Neural progenitor cell (in vitro differentiated cells): ENCODE results near the gene C6orf47. TPM values are rescaled to one million over a fixed set of nuclear protein-coding genes. Genes with fewer than 3 reads are reported as not detected.
A peak's percentile ranks its signal among the peaks of the same experiment; 100 is the strongest.

ENCODE experiments used
- DNase-seq: peaks from one replicate; pipeline ENCODE4 v3.0.0-alpha.2; 2016; ENCODE audit warnings: low spot score
- H2AFZ ChIP-seq: fragments of 200-600 bp; sonication (generic); replicated peaks from 2 replicates; pipeline ENCODE4 v1.6.1; 2016; ENCODE audit warnings: antibody characterized with exemption
- H3F3A ChIP-seq: fragments of 200-600 bp; sonication (generic); 2 replicates; pipeline ENCODE4 v1.6.1; 2016; ENCODE audit warnings: antibody characterized with exemption, low read depth
- H3K27ac ChIP-seq: fragments of 200-600 bp; sonication (generic); 2 replicates; pipeline ENCODE4 v1.5.1; 2016; ENCODE audit warnings: mild to moderate bottlenecking
- H3K27me3 ChIP-seq: fragments of 200-600 bp; sonication (generic); 2 replicates; pipeline ENCODE4 v1.6.1; 2016; ENCODE audit warnings: mild to moderate bottlenecking, moderate library complexity
- H3K36me3 ChIP-seq: fragments of 200-600 bp; sonication (generic); 2 replicates; pipeline ENCODE4 v1.5.1; 2016
- H3K4me1 ChIP-seq: fragments of 200-600 bp; sonication (generic); 2 replicates; pipeline ENCODE4 v1.6.1; 2016; ENCODE audit warnings: mixed run types
- H3K4me2 ChIP-seq: fragments of 200-600 bp; sonication (generic); 2 replicates; pipeline ENCODE4 v1.6.1; 2016
- H3K4me3 ChIP-seq: fragments of 200-600 bp; sonication (generic); 2 replicates; pipeline ENCODE4 v1.5.1; 2016
- H3K79me2 ChIP-seq: fragments of 200-600 bp; sonication (generic); 2 replicates; pipeline ENCODE4 v1.6.1; 2016; ENCODE audit warnings: low read depth
- H3K9ac ChIP-seq: fragments of 200-600 bp; sonication (generic); 2 replicates; pipeline ENCODE4 v1.6.1; 2016
- H3K9me3 ChIP-seq: fragments of 200-600 bp; sonication (generic); 2 replicates; pipeline ENCODE4 v1.5.1; 2016; ENCODE audit warnings: low read depth
- H4K20me1 ChIP-seq: fragments of 200-600 bp; sonication (generic); 2 replicates; pipeline ENCODE4 v1.6.1; 2016; ENCODE audit warnings: low read depth
- H3K27ac Mint-ChIP-seq: 3 replicates; pipeline ENCODE4 v1.8.0; 2021; ENCODE audit warnings: mixed read lengths
- H3K27me3 Mint-ChIP-seq: 2 replicates; pipeline ENCODE4 v1.8.0; 2022; ENCODE audit warnings: low read depth, mild to moderate bottlenecking, inconsistent platforms, moderate library complexity, mixed read lengths; ENCODE audit not compliant: insufficient read depth
- H3K36me3 Mint-ChIP-seq: 3 replicates; pipeline ENCODE4 v1.8.0; 2021; ENCODE audit warnings: mixed read lengths
- H3K4me1 Mint-ChIP-seq: 3 replicates; pipeline ENCODE4 v1.8.0; 2021; ENCODE audit warnings: mixed read lengths
- H3K4me3 Mint-ChIP-seq: 3 replicates; pipeline ENCODE4 v1.8.0; 2021; ENCODE audit warnings: mild to moderate bottlenecking, moderate library complexity, mixed read lengths
- H3K9me3 Mint-ChIP-seq: 3 replicates; pipeline ENCODE4 v1.8.0; 2020; ENCODE audit warnings: mixed read lengths
- EZH2 ChIP-seq: fragments of 200-600 bp; sonication (generic); IDR thresholded peaks from 2 replicates; pipeline ENCODE4 v1.6.1; 2017; ENCODE audit warnings: antibody characterized with exemption, mild to moderate bottlenecking, moderate library complexity
- EZH2phosphoT487 ChIP-seq: fragments of 200-600 bp; sonication (generic); IDR thresholded peaks from 2 replicates; pipeline ENCODE4 v1.6.1; 2017; ENCODE audit warnings: antibody characterized with exemption
- total RNA-seq: library from RNA; depleted of rRNA; stranded (reverse); fragments of >200 nt; gene quantifications from 2 replicates; pipeline ENCODE4 v1.2.3, GENCODE V29; 2015; ENCODE audit warnings: low replicate concordance
- TF ChIP-seq, protein P1 (sequence below): fragments of 200-600 bp; sonication (generic); IDR thresholded peaks from 2 replicates; pipeline ENCODE4 v1.5.1; 2017; ENCODE audit warnings: antibody characterized with exemption, mild to moderate bottlenecking

C6orf47 gene
- total RNA-seq, 1 donor from 2014 or later, result 14.6 TPM

DNA sequence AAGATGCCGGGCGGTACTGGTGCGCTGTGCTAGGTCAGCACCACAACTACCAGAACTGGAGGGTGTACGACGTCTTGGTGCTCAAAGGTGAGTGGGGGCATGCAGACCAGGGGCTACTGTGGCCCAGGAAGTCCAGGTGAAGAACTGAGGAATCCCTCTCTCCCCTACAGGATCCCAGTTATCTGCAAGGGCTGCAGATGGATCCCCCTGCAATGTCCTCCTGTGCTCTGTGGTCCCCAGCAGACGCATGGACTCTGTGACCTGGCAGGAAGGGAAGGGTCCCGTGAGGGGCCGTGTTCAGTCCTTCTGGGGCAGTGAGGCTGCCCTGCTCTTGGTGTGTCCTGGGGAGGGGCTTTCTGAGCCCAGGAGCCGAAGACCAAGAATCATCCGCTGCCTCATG is 47.1 kb upstream of the C6orf47 start:
- TF ChIP-seq EZH2 (no peak), EZH2phosphoT487 (no peak)
- TF ChIP-seq, protein P1, sequence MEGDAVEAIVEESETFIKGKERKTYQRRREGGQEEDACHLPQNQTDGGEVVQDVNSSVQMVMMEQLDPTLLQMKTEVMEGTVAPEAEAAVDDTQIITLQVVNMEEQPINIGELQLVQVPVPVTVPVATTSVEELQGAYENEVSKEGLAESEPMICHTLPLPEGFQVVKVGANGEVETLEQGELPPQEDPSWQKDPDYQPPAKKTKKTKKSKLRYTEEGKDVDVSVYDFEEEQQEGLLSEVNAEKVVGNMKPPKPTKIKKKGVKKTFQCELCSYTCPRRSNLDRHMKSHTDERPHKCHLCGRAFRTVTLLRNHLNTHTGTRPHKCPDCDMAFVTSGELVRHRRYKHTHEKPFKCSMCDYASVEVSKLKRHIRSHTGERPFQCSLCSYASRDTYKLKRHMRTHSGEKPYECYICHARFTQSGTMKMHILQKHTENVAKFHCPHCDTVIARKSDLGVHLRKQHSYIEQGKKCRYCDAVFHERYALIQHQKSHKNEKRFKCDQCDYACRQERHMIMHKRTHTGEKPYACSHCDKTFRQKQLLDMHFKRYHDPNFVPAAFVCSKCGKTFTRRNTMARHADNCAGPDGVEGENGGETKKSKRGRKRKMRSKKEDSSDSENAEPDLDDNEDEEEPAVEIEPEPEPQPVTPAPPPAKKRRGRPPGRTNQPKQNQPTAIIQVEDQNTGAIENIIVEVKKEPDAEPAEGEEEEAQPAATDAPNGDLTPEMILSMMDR, result no peak
- Mint-ChIP-seq H3K27me3 (peaks cover 15% of the 10 kb centered on the region), H3K4me3 (no peak overlapping the region)

GRCh38 chr6:31706599-31706998 is 46.0 kb upstream of the C6orf47 start, which contains the start of gene LY6G6F:
Gene LY6G6F, plus strand, starts transcription at chr6:31706866. Its CDS starts 41 bp downstream, at chr6:31706907.
- H3K27ac Mint-ChIP-seq, result no peak within 1 kb of the TSS
- TF ChIP-seq EZH2, result no peak
- TF ChIP-seq EZH2phosphoT487, result no peak
- TF ChIP-seq, protein P1, result no peak

More for the DNA sequence above, 47.1 kb upstream of the C6orf47 start:
- Histone ChIP-seq H4K20me1 (no peaks in the 10 kb centered on the region), H3K27ac (no peak overlapping the region), H3K4me2 (no peak overlapping the region), H3K36me3 (no peaks in the 10 kb centered on the region), H3K4me1 (no peaks in the 10 kb centered on the region), H3K4me3 (no peak overlapping the region), H3K9me3 (no peaks in the 10 kb centered on the region), H3K9ac (no peak overlapping the region), H2AFZ (no peak overlapping the region), H3K27me3 (no peaks in the 10 kb centered on the region), H3F3A (no peaks in the 10 kb centered on the region), H3K79me2 (peaks cover under 1% of the 10 kb centered on the region)
- DNase-seq, result no peak
- H3K27ac Mint-ChIP-seq, result no peak overlapping the region
- H3K36me3 Mint-ChIP-seq, result no peaks in the 10 kb centered on the region
- no peaks in the 10 kb centered on the region for H3K9me3 Mint-ChIP-seq
- H3K4me1 Mint-ChIP-seq, result peaks cover 21% of the 10 kb centered on the region

DNA sequence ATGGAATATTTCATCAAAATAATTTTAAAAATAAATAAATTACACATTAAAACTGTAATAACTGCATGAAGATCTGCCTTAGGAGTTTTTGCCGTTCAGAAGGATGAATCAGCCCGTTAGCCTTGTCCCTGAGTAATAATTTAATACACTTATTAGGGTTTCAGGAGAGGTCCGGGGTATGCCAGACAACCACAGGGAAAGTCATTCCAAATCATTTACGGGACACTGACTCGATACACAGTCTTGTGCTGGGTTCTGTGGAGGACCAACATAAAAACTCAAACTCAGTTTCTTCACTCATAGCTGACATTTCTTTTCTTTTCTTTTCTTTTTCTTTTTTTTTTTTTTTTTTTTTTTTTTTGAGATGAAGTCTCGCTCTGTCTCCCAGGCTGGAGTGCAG is 45.4 kb upstream of the C6orf47 start:
- no peak overlapping the region for H3K27ac Mint-ChIP-seq
- H3K9me3 ChIP-seq, result no peaks in the 10 kb centered on the region
- H3K36me3 Mint-ChIP-seq, result no peaks in the 10 kb centered on the region
- H4K20me1 ChIP-seq, result no peaks in the 10 kb centered on the region
- H3K4me2 ChIP-seq, result no peak overlapping the region
- H2AFZ ChIP-seq, result no peak overlapping the region
- H3F3A ChIP-seq, result no peaks in the 10 kb centered on the region
- peaks cover 8% of the 10 kb centered on the region for H3K27me3 Mint-ChIP-seq
- H3K79me2 ChIP-seq, result peaks cover 18% of the 10 kb centered on the region
- H3K27me3 ChIP-seq, result no peaks in the 10 kb centered on the region
- DNase-seq, result no peak
- no peaks in the 10 kb centered on the region for H3K4me1 ChIP-seq
- H3K9me3 Mint-ChIP-seq, result no peaks in the 10 kb centered on the region
- no peaks in the 10 kb centered on the region for H3K36me3 ChIP-seq
- no peak overlapping the region for H3K27ac ChIP-seq
- H3K4me3 Mint-ChIP-seq, result no peak overlapping the region
- no peak overlapping the region for H3K9ac ChIP-seq
- H3K4me1 Mint-ChIP-seq, result peaks cover 22% of the 10 kb centered on the region
- H3K4me3 ChIP-seq, result no peak overlapping the region
- TF ChIP-seq EZH2phosphoT487 (no peak), EZH2 (no peak)
- TF ChIP-seq, protein P1, result no peak

More at GRCh38 chr6:31706599-31706998, 46.0 kb upstream of the C6orf47 start, which contains the start of gene LY6G6F:
- Histone ChIP-seq H3K27ac (no peak within 1 kb of the TSS), H3K9me3 (no peaks in the 10 kb centered on the region), H3K36me3 (no peaks in the 10 kb centered on the region), H3K4me1 (no peaks in the 10 kb centered on the region), H3F3A (no peaks in the 10 kb centered on the region), H4K20me1 (no peaks in the 10 kb centered on the region), H2AFZ (no peak within 1 kb of the TSS), H3K4me2 (no peak within 1 kb of the TSS), H3K9ac (no peak within 1 kb of the TSS), H3K79me2 (peaks cover 11% of the 10 kb centered on the region), H3K4me3 (no peak within 1 kb of the TSS), H3K27me3 (no peaks in the 10 kb centered on the region)
- Mint-ChIP-seq H3K4me3 (peak within 1 kb of the TSS; percentile 21), H3K27me3 (peaks cover 8% of the 10 kb centered on the region), H3K4me1 (peaks cover 18% of the 10 kb centered on the region), H3K36me3 (no peaks in the 10 kb centered on the region), H3K9me3 (no peaks in the 10 kb centered on the region)
- DNase-seq, result no peak
